Naive B cell (primary cell): ENCODE data around the gene VPS37D. TPM values are rescaled to one million over a fixed set of nuclear protein-coding genes. Genes with fewer than 3 reads are reported as not detected.
"Not testable (repeated sequence)": the region's sequence is repeated elsewhere in the genome, so short reads cannot be mapped to it uniquely, and the experiment has no call there.

Experiments
- ATAC-seq, 2 donors: fragments of 150-1000 bp; cut with Tn5 transposase; 2 replicates each; pipeline ENCODE4 v1.10.0; 2021; ENCODE audit warnings: low read depth in 2 of 2, mild to moderate bottlenecking in 2 of 2, moderate library complexity in 2 of 2
- DNase-seq: peaks from one replicate; pipeline ENCODE4 v3.0.0; 2022
- H3K27ac Mint-ChIP-seq, 6 donors: one replicate each; pipeline ENCODE4 v1.8.0; 2020 to 2022; ENCODE audit warnings: mild to moderate bottlenecking in 6 of 6, mixed read lengths in 6 of 6, moderate library complexity in 5 of 6, inconsistent platforms in 2 of 6
- H3K27me3 Mint-ChIP-seq, 3 donors: one replicate each; pipeline ENCODE4 v1.8.0; 2021 to 2022; ENCODE audit warnings: mixed read lengths in 3 of 3, mild to moderate bottlenecking in 1 of 3
- H3K36me3 Mint-ChIP-seq, 2 donors: one replicate each; pipeline ENCODE4 v1.8.0; 2020 to 2022; ENCODE audit warnings: mixed read lengths in 2 of 2, inconsistent platforms in 1 of 2, mild to moderate bottlenecking in 1 of 2
- H3K4me1 Mint-ChIP-seq, 3 donors: one replicate each; pipeline ENCODE4 v1.8.0; 2020 to 2022; ENCODE audit warnings: mixed read lengths in 3 of 3, inconsistent platforms in 1 of 3, mild to moderate bottlenecking in 1 of 3, moderate library complexity in 1 of 3
- H3K4me3 Mint-ChIP-seq, 8 donors: one replicate each; pipeline ENCODE4 v1.8.0; 2020 to 2022; ENCODE audit warnings: mild to moderate bottlenecking in 8 of 8, mixed read lengths in 8 of 8, moderate library complexity in 8 of 8, inconsistent platforms in 2 of 8
- H3K9me3 Mint-ChIP-seq, 7 donors: one replicate each; pipeline ENCODE4 v1.8.0; 2020 to 2022; ENCODE audit warnings: mixed read lengths in 7 of 7, mild to moderate bottlenecking in 5 of 7, inconsistent platforms in 2 of 7, moderate library complexity in 1 of 7
- polyA plus RNA-seq, 6 donors: library from polyadenylated mRNA; unstranded; fragments of 300-500 nt; fragmentation: Illumina TruSeq; gene quantifications; one replicate each; pipeline ENCODE4 v1.2.3, GENCODE V29; 2021; ENCODE audit warnings: low read depth in 6 of 6

Gene VPS37D
- polyA plus RNA-seq, 6 donors from 2014 or later = 0.23 TPM; not detected in 5

GRCh38 chr7:73706126-73707044 lies 38.8 kb downstream of the VPS37D start:
- Mint-ChIP-seq H3K27ac (peak overlapping the region in 2 of 6 donors; percentile 47 to 56), H3K4me1 (peaks cover 10 to 36% (median 30%) of the 10 kb centered on the region in 3 donors)
- ATAC-seq = no peak

GRCh38 chr7:73707045-73707631 lies 39.5 kb downstream of the VPS37D start:
- peak; percentile 48 for DNase-seq
- Mint-ChIP-seq H3K9me3 (no peaks in the 10 kb centered on the region), H3K4me3 (peak overlapping the region in 6 of 8 donors; percentile 32 to 54 (median 44)), H3K27ac (peak overlapping the region in 2 of 6 donors; percentile 30 to 76), H3K4me1 (peaks cover 10 to 28% (median 26%) of the 10 kb centered on the region in 3 donors), H3K27me3 (peaks cover 9 to 41% (median 26%) of the 10 kb centered on the region in 3 donors), H3K36me3 (peaks cover 0 to 3% of the 10 kb centered on the region in 2 donors)
- ATAC-seq = peak; percentile 65 to 71

More at GRCh38 chr7:73706126-73707044, 38.8 kb downstream of the VPS37D start:
- DNase-seq = no peak
- peaks cover 11 to 41% (median 26%) of the 10 kb centered on the region in 3 donors for H3K27me3 Mint-ChIP-seq
- H3K9me3 Mint-ChIP-seq = no peaks in the 10 kb centered on the region
- peaks cover 4 to 9% of the 10 kb centered on the region in 2 donors for H3K36me3 Mint-ChIP-seq
- peak overlapping the region in 2 of 8 donors; percentile 16 to 40 for H3K4me3 Mint-ChIP-seq

DNA sequence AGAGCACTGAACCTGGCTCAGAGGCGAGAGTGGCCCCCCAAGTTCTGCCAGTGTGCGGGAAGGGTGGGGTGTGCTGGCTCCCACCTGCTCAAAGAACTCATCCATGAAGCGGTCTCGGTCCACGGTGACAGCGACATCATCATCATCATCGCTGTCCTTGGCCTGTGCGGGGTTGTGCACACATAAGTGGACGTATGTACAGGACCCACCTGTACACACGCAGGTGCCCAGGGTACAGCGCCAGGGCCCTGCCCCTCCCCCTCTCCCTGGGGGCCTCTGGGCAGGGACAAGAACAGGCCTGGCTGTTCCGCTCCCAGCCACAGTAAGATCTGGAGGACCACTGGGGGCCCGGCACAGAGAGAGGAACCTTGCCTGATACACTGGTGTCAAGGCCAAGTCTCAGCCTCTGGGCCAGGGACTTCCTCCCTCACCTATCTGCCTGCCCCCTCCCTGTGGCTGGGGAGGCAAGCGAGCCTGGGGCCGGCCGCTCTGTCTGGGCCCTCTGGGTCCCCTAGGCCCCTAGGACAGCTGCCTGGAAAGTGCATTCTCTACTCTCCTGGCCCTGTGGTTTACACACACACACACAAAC lies 41.4 kb downstream of the VPS37D start:
- Mint-ChIP-seq H3K9me3 (no peaks in the 10 kb centered on the region), H3K27ac (no peak overlapping the region), H3K4me1 (peaks cover 8 to 20% (median 19%) of the 10 kb centered on the region in 3 donors), H3K27me3 (peaks cover 10 to 48% (median 31%) of the 10 kb centered on the region in 3 donors), H3K36me3 (no peaks in the 10 kb centered on the region), H3K4me3 (peak overlapping the region in 1 of 8 donors; percentile 27)
- ATAC-seq = no peak
- no peak for DNase-seq

DNA sequence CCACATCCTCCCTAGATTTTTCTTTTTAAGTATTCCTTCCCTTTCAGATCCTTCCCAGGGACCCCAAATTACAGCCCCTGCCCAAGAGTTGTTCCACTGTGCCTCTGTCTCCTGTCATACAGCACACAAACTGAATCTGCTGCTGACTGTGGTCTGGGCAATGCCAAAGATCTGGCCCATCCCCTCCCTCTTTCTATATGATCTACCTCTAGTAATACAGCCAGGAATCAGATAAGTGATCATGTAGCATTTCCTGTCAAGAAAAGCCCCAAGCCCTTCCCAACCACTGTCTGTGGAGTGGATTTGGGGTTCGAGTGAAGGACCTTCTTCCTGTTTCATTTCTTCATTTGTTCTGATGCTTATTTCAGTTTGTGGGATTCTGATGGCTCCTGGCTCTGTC lies 45.1 kb downstream of the VPS37D start:
- H3K9me3 Mint-ChIP-seq = no peaks in the 10 kb centered on the region
- no peaks in the 10 kb centered on the region for H3K36me3 Mint-ChIP-seq
- ATAC-seq = no peak
- H3K27me3 Mint-ChIP-seq = peaks cover 18 to 63% (median 43%) of the 10 kb centered on the region in 3 donors
- H3K27ac Mint-ChIP-seq = peak overlapping the region in 1 of 6 donors; percentile 69
- peaks cover 3 to 11% (median 5%) of the 10 kb centered on the region in 3 donors for H3K4me1 Mint-ChIP-seq
- no peak for DNase-seq
- no peak overlapping the region for H3K4me3 Mint-ChIP-seq

DNA sequence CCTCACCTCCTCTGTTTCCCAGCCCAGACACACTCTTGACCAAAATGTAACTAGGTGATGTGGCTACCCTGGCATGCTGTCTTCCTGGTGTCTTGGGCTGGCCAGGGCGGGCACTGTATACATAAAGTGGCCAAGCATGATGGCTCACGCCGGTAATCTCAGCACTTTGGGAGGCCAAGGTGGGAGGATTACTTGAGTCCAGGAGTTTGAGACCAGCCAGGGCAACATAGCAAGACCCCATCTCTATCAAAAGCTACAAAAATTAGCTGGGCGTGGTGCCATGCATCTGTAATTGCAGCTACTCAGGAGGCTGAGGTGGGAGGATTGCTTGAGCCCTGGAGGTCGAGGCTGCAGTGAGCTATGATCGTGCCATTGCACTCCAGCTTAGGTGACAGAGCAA lies 45.7 kb downstream of the VPS37D start:
- not testable (repeated sequence) for DNase-seq, H3K4me3 Mint-ChIP-seq, H3K9me3 Mint-ChIP-seq, ATAC-seq, H3K36me3 Mint-ChIP-seq, H3K27ac Mint-ChIP-seq
- Mint-ChIP-seq H3K4me1 (peaks cover 9 to 16% (median 9%) of the 10 kb centered on the region in 3 donors), H3K27me3 (peaks cover 23 to 69% (median 49%) of the 10 kb centered on the region in 3 donors)

DNA sequence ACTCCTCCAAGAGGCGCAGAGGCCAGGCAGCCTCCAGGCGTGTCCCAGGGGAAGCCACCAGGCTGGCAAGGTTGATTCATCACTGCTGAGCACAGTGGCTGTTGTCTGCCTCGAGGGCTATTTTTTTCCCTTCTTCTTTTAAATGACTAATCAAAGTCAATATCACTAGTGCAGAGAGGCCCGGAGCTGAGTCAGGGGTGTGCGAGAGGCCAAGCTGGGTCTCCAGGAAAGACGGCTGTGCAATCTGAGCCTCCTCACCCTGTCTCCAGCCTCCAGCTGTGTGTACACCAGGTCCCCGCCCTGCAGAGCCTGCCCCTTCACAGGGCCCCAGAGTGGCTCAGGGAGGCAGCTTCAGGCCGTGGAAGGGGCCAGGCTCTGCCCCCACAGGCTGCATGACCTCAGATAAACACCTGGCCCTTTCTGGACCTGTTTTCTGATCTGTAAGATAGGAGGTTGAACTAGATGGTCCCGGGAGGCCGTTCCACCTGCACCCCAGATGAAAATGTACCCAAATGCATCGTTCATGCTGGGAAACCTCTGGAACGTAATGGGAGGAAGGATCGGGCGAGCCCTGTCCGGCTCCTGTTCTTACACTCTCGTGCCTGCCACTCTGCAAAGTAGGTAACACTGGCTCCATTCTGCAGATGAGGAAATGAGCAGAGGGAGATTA lies 48.2 kb downstream of the VPS37D start:
- H3K27ac Mint-ChIP-seq = no peak overlapping the region
- no peak for ATAC-seq
- peaks cover 23 to 77% (median 57%) of the 10 kb centered on the region in 3 donors for H3K27me3 Mint-ChIP-seq

DNA sequence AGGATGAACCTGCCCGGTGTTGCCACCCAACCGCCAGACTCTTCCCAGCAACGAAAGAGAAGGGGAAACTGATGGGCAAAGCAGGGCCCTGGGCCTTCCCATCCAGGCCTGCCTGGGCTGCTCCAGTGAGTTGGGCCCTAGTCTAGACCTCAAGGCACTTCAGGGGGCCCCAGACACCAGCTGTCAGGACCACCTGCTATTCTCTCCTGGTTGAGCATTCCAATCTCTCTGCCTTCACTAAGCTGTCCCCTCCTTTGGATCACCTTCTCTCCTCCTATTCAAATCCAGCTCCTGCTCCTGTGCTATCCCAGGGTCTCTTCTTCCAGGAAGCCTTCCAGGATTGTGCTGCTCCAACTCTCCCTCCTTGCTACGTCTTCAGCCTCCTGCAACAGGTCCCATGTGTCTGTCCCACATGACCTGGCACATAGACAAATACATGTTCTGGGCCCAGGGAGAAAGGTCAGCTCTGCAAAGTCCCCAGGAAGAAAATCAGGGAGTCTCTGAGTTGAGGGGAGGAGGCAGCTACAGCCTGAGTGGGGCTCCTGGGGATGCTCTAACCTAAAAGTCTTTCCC lies 48.8 kb downstream of the VPS37D start:
- Mint-ChIP-seq H3K36me3 (no peaks in the 10 kb centered on the region), H3K4me3 (no peak overlapping the region), H3K27ac (no peak overlapping the region), H3K4me1 (peaks cover 12 to 24% (median 21%) of the 10 kb centered on the region in 3 donors), H3K27me3 (peaks cover 23 to 71% (median 56%) of the 10 kb centered on the region in 3 donors), H3K9me3 (no peaks in the 10 kb centered on the region)
- DNase-seq (no peak), ATAC-seq (no peak)

More for the DNA sequence above, 48.2 kb downstream of the VPS37D start:
- no peaks in the 10 kb centered on the region for H3K9me3 Mint-ChIP-seq
- peaks cover 12 to 24% (median 21%) of the 10 kb centered on the region in 3 donors for H3K4me1 Mint-ChIP-seq
- H3K36me3 Mint-ChIP-seq = no peaks in the 10 kb centered on the region
- no peak for DNase-seq
- no peak overlapping the region for H3K4me3 Mint-ChIP-seq

DNA sequence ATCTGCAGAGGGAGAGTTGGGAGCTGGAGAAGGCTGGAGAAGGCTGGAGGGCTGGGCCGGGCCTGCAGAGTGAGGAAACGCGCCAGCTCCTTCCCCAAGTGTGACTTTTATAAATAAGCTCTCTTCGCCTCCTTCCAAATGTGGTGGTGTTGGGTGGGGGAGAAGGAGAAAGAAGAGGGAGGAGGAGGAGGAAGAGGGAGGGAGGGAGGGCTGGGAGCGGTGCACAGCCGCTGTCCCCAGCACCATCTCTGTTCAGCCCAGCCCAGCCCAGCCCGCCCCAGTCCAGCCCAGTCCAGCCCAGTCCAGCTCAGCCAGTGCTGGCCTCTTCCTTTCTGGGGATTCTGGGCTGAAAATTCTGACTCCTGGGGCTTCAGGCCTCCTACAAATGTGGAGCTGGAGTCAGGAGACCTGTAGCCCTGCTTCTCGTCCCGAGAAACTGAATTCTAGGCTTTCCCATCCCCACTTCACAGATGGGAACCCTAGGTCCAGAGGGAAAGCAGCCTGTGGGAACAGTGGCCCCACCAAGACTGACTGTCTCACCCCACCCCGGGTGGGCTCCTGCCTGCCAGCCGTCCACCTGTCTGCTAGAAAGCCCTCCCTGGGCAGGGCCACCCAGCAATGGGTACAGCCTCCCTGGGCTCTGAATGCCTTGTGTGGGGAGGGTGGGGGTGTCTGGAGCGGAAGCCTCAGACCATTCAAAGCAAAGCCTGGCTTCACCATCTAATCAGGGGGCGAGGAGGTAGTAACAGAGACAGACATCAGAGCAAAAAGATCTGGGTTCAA lies 49.6 kb downstream of the VPS37D start:
- peaks cover 12 to 24% (median 21%) of the 10 kb centered on the region in 3 donors for H3K4me1 Mint-ChIP-seq
- ATAC-seq (no peak), DNase-seq (no peak)
- no peak overlapping the region for H3K27ac Mint-ChIP-seq
- H3K27me3 Mint-ChIP-seq = peaks cover 27 to 63% (median 48%) of the 10 kb centered on the region in 3 donors
- no peaks in the 10 kb centered on the region for H3K9me3 Mint-ChIP-seq
- no peaks in the 10 kb centered on the region for H3K36me3 Mint-ChIP-seq
- H3K4me3 Mint-ChIP-seq = peak overlapping the region in 6 of 8 donors; percentile 60 to 91 (median 74)

GRCh38 chr7:73717991-73718405 lies 50.4 kb downstream of the VPS37D start:
- H3K36me3 Mint-ChIP-seq = no peaks in the 10 kb centered on the region
- no peaks in the 10 kb centered on the region for H3K9me3 Mint-ChIP-seq
- peak overlapping the region in 1 of 6 donors; percentile 41 for H3K27ac Mint-ChIP-seq
- peaks cover 12 to 24% (median 21%) of the 10 kb centered on the region in 3 donors for H3K4me1 Mint-ChIP-seq
- DNase-seq (no peak), ATAC-seq (peak; percentile 17 to 21)
- peak overlapping the region in 7 of 8 donors; percentile 66 to 91 (median 77) for H3K4me3 Mint-ChIP-seq
- peaks cover 19 to 55% (median 40%) of the 10 kb centered on the region in 3 donors for H3K27me3 Mint-ChIP-seq

- no peak for ATAC-seq
- H3K27ac Mint-ChIP-seq = peak overlapping the region in 1 of 6 donors; percentile 41
- no peaks in the 10 kb centered on the region for H3K9me3 Mint-ChIP-seq
- no peaks in the 10 kb centered on the region for H3K36me3 Mint-ChIP-seq
- H3K4me1 Mint-ChIP-seq = peaks cover 12 to 24% (median 21%) of the 10 kb centered on the region in 3 donors
- no peak for DNase-seq
- peaks cover 17 to 50% (median 36%) of the 10 kb centered on the region in 3 donors for H3K27me3 Mint-ChIP-seq
- H3K4me3 Mint-ChIP-seq = peak overlapping the region; percentile 37 to 91 (median 73)
Observed at GRCh38 chr7:73718438-73718881, 50.8 kb downstream of the VPS37D start.

GRCh38 chr7:73718905-73719805 lies 51.5 kb downstream of the VPS37D start, which contains the start of gene STX1A:
TSS of gene STX1A (minus strand) at chr7:73719669. CDS start at chr7:73719631, 38 bp downstream.
- peak within 1 kb of the TSS in 3 of 6 donors; percentile 23 to 89 (median 54) for H3K27ac Mint-ChIP-seq
- no peaks in the 10 kb centered on the region for H3K36me3 Mint-ChIP-seq
- H3K9me3 Mint-ChIP-seq = no peaks in the 10 kb centered on the region
- H3K27me3 Mint-ChIP-seq = peaks cover 17 to 43% (median 30%) of the 10 kb centered on the region in 3 donors
- DNase-seq (peak; percentile 59), ATAC-seq (peak; percentile 84 to 88)
- peaks cover 12 to 24% (median 21%) of the 10 kb centered on the region in 3 donors for H3K4me1 Mint-ChIP-seq
- H3K4me3 Mint-ChIP-seq = peak within 1 kb of the TSS; percentile 82 to 93 (median 88)
